ELF-1 (cell line): ENCODE results near the gene TCP11L1.
"Not testable (repeated sequence)": the region's sequence is repeated elsewhere in the genome, so short reads cannot be mapped to it uniquely, and the experiment has no call there.

Source experiments
- DNase-seq: peaks from one replicate; pipeline ENCODE4 v3.0.0-alpha.2; 2016; ENCODE audit warnings: low read depth, low spot score

Gene TCP11L1

GRCh38 chr11:33065445-33066178, 26.2 kb downstream of the TCP11L1 start:
- DNase-seq: peak; percentile 93

DNA sequence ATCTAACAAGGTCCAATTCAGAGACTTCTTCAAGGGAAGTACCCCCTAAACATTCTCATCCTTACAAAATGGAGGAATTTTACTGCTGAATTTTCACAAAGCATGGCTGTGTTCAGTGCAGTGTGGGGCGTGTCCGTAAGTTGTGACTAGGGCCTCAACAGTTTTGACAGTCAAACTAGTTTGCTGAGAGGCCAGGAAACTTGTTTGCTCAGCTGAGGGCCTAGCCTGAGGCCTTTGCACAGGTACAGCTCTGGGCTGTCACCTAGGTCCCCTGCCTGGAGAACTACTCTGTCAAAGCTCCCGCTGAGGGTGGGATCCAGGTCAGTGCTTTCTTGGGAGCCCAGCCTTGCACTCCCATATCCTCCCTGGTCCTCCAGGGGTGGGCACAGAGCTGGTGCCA, 27.9 kb downstream of the TCP11L1 start:
- no peak for DNase-seq

DNA sequence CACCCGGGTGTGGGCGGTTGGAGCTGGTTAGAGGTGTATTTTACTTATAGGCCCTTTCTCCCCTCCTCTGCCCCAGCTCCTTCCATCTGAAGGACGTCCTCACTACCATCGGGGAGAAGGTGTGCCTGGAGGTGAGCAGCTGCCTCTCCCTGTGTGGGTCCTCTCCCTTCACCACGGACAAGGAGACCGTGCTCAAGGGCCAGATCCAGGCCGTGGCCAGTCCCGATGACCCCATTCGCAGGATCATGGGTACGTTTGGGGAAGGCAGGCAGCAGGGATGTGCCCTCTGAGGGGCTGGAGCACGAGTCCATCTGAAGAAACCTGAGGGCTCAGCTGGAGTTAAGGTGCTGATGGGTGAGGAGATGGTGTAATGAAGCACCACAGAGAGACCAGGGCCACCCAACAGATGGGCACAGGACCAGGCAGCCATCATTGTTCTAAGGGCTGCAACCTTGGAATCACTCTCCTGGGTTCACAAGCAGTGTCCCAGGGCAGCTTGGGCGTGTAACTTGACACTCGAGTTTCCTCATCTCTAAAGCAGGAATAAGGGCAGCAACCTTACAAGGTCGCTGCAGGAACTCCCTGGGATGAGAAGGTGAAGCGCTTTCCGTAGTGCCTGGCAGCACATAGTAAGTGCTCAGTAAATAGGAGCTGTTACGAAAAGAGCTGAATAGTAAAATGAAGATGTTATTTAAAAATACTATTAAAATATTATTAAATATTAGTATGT, 29.4 kb downstream of the TCP11L1 start:
- no peak for DNase-seq

DNA sequence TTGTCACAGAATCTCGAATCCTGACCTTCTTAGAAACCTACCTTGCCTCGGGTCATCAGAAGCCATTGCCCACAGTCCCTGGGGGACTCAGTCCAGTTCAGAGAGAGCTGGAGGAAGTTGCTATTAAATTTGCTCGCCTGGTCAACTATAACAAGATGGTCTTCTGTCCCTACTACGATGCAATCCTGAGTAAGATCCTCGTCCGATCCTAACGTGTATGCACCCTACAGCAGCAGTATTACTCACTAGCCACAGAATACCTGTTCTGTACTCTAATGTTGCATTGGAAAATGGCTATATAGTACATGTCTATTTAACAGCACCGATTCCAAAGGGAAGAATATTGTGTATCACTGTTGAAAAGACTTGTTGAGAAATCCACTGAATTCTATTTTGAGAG, 33.1 kb downstream of the TCP11L1 start:
- no peak for DNase-seq

DNA sequence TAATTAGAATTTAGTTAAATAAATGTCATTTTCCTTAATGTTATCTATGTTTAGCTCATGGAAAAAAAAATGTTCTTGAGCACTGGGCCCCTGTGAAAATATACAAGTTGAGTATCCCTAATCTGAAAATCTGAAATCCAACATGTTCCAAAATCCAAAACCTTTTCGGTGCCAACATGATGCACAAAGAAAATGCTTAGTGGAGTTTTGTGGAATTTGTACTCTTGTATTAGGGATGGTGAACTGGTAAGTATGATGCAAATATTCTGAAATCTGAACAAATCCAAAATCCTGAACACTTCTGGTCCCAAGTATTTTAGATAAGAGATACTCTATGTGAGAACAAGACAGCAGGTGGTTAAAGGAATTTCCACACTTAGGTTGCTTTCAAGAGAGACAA, 44.5 kb downstream of the TCP11L1 start:
- no peak for DNase-seq

- DNase-seq: no peak
Measured at GRCh38 chr11:33086017-33086416, 46.6 kb downstream of the TCP11L1 start.

DNA sequence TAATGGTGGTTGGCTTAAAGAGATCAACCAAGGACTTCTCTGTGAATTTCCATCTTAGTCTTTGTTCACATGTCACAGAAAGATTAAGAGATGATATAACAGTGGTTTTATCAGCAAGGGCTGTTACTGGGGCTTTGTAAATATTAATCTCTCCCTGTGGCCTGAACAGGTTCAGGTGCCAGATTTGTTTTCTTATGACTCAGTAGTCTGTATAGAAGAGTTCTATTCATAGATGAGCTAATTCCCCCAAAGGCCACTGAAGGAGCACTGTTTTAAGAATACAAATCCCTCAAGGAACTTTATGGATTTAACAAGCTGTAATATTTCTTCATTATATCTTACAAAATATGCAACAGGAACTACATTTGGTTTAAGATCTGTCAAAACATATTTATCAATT, 50.4 kb downstream of the TCP11L1 start:
- no peak for DNase-seq

DNA sequence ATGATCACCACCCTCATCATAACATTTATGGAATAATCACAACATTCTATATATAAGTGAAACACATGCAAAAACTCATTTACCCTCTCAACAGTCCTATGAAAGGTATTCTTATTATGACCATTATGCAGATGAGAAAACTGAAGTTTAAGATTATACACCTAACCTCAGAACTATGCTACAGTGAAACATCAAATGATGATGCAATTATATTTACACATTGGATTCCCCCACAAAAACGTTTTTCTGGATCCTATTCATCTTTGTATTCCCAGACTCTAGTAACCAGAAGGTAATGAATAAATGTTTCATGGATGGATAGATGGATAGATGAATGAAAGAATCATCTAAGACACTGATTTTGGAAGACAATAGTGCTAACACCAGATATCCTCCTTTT, 54.8 kb downstream of the TCP11L1 start:
- DNase-seq: no peak

GRCh38 chr11:33103836-33104235, 64.5 kb downstream of the TCP11L1 start:
- no peak for DNase-seq

DNA sequence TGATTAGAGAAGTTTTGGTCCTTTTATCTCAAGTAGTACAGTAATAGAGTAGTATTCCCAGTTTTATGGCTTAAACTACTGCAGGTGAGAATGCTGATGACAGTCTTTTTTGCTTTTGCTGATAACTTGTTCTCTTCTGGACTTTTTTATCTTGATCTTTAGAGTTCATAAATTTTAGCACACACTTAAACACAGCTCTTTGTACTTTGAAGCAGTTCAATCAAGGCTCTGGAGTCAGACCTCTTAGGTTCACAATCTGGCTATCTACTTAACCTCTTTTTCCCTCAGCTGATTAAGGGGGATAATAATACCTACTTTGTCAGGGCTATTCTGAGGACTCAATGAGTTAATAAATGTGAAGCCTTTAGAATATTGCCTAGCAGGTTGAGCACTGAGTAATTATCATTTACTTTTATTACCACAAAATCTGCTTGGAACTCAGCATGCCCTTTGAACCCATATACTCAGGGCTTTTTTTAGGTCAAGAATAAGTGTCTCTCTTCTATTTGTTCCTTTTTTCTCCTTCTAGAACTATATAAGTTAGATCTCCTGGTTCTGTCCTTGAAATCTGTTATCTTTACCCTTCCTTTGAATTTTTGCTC, 70.0 kb downstream of the TCP11L1 start:
- DNase-seq: no peak

DNA sequence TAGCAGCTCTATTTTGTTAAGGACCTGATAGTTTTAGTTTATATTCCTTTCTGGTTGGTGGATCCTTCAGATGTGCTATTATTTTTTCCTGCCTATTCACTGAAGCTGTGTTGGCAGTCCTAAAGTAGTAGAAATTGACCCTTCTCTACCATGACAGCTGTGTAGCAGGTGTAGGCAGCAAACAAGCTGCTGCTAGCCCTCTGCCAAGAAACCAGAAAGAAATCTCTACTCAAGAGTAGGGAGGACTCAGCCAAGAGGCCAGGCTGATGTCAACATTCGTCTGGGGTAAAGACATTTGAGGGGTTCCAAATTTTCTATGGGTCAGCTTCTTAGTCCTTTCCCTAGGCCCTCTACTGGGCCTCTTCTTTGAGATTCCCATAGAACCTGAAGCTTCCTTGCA, 70.7 kb downstream of the TCP11L1 start:
- no peak for DNase-seq

GRCh38 chr11:33116535-33116934, 77.2 kb downstream of the TCP11L1 start:
- DNase-seq: no peak

DNA sequence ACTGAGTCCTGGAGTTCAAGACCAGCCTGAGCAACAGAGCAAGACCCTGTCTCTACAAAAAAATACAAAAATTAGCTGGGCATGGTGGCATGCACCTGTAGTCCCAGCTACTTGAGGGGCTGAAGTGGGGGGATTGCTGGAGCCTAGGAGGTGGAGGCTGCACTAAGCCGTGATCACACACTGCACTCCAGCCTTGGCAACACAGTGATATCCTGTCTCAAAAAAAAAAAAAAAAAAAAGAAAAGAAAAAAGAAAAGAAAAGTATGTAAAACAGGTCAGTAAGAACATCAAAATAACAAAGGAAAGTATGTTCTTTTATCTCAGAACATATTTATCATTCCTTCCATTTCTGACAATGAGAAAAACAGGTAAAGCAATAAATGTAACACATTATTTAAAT, 83.3 kb downstream of the TCP11L1 start:
- not testable (repeated sequence) for DNase-seq
